ENCODE measurements around the gene SLC32A1. TPM values are rescaled to one million over a fixed set of nuclear protein-coding genes. Genes with fewer than 3 reads are reported as not detected.

Gene SLC32A1
- total and polyA plus RNA-seq, 10 donors = not detected

DNA sequence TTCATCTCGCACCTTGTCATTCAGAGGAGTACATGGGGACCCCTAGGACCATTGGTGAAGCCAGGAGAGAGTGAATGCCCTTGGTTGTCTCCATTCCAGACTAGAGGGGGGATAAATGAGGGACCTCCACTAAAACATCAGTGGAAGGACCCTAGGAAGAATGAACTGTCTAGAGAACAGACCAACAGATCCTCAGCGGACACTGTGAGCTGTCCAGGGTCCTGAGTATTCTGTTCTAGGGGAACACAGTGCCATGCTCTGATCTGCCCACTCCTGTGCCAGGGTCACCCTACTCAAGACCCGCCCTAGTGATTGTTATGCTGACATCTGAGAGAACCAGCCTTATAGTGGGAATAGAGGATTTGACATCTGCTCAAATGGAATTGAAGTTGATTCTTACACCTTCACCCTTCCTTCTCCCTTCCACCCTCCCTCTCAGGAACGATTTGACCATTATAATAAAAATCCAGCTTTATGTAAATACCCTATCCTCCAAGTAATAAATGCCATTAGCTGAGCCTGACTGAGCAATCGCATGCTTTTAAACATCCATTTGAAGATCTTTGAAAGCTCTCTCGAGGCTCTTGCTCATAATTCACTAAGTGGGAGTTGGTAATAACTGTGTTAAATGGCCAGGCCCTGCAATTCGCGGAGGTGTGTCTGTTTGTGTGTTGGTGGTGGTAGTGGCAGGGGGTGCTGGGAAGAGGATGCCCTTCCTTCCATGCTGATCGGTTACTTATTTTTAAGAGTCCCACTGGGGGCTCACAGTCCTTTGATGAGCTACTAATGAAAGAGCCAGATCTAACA lies 43.6 kb upstream of the SLC32A1 start:
- no peak overlapping the region for H3K27ac ChIP-seq
- TF ChIP-seq POLR2A (IDR thresholded peaks at IDR 0.05) = no peak
- no peak for TF ChIP-seq POLR2AphosphoS5 (IDR thresholded peaks at IDR 0.05)
- TF ChIP-seq, protein P1, sequence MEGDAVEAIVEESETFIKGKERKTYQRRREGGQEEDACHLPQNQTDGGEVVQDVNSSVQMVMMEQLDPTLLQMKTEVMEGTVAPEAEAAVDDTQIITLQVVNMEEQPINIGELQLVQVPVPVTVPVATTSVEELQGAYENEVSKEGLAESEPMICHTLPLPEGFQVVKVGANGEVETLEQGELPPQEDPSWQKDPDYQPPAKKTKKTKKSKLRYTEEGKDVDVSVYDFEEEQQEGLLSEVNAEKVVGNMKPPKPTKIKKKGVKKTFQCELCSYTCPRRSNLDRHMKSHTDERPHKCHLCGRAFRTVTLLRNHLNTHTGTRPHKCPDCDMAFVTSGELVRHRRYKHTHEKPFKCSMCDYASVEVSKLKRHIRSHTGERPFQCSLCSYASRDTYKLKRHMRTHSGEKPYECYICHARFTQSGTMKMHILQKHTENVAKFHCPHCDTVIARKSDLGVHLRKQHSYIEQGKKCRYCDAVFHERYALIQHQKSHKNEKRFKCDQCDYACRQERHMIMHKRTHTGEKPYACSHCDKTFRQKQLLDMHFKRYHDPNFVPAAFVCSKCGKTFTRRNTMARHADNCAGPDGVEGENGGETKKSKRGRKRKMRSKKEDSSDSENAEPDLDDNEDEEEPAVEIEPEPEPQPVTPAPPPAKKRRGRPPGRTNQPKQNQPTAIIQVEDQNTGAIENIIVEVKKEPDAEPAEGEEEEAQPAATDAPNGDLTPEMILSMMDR (IDR thresholded peaks at IDR 0.05 in 8 of 11, conservative IDR thresholded peaks at IDR 0.05 in 3 of 11) = no peak
- no peak for DNase-seq
- H3K27me3 ChIP-seq (replicated peaks in 1 of 7) = peaks cover 0 to 55% (median 5%) of the 10 kb centered on the region in 7 donors
- no peaks in the 10 kb centered on the region for H3K36me3 ChIP-seq
- H3K9me3 ChIP-seq = no peaks in the 10 kb centered on the region
- intact Hi-C loops (cut with DNase I; ENCODE audit: low total_unique reads) = no loop called here
- H3K4me3 ChIP-seq = no peak overlapping the region
- no peaks in the 10 kb centered on the region for H3K4me1 ChIP-seq
- WGBS, 5 donors = 35 to 50% (median 43%) methylated on average over 9 of the region's 9 CpGs

DNA sequence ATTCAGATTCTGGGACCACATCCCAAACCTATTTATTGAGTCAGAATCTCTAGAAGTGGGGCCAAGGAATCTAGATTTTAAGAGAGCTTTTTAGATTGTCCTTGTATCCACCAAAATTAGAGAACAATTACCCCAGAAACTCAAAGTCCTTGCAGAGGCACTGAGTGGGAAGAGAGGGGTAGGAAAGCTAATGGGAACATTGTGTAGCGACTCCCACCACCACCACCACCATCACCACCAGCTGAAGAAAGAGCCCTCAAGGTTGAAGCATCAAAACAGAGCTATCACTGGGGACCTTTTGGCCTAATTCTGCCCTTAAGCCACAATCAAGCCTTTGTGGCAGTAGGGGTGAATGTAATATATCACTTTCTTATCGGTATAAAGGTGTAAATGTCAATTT lies 39.0 kb upstream of the SLC32A1 start:
- no peak overlapping the region for H3K27ac ChIP-seq
- 43 to 85% (median 65%) methylated on average over 2 of the region's 2 CpGs for WGBS, 5 donors
- no peaks in the 10 kb centered on the region for H3K36me3 ChIP-seq
- H3K4me1 ChIP-seq = no peaks in the 10 kb centered on the region
- peaks cover 0 to 92% (median 5%) of the 10 kb centered on the region in 7 donors for H3K27me3 ChIP-seq (replicated peaks in 1 of 7)
- no peak for DNase-seq
- H3K9me3 ChIP-seq = no peaks in the 10 kb centered on the region
- H3K4me3 ChIP-seq = no peak overlapping the region
- TF ChIP-seq POLR2AphosphoS5 (IDR thresholded peaks at IDR 0.05) = no peak
- intact Hi-C loops (cut with DNase I; ENCODE audit: low total_unique reads) = no loop called here

DNA sequence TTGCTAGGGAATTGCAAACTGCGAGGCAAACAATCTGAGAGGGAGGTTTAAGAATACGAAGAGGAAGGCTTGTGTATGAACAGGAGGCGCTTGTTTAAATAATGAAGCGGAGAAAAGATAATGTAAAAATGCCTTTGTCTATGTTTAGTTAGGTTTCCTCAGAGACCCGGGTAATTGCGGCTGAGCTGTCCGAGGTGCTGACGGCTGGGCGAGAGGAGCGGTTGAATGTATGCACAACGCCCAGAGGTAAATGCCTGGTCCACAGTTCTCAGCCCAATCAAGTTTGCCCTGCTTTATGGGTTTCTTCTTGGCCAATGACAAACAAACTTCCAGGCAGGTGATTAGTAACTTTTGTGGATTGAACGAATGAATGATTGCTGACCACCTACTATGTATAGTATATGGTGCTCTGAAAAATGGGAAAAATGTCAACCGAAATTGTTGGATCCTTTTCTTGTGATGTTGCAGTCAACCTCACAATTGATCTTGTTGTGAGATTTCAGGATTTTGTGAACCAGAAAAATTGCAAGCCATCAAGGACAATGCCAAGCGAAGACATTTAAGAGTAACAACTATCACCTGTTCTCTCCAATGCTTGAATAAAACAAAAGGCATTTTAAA lies 38.3 kb upstream of the SLC32A1 start:
- WGBS, 5 donors = 13 to 15% (median 13%) methylated on average over 14 of the region's 14 CpGs

DNA sequence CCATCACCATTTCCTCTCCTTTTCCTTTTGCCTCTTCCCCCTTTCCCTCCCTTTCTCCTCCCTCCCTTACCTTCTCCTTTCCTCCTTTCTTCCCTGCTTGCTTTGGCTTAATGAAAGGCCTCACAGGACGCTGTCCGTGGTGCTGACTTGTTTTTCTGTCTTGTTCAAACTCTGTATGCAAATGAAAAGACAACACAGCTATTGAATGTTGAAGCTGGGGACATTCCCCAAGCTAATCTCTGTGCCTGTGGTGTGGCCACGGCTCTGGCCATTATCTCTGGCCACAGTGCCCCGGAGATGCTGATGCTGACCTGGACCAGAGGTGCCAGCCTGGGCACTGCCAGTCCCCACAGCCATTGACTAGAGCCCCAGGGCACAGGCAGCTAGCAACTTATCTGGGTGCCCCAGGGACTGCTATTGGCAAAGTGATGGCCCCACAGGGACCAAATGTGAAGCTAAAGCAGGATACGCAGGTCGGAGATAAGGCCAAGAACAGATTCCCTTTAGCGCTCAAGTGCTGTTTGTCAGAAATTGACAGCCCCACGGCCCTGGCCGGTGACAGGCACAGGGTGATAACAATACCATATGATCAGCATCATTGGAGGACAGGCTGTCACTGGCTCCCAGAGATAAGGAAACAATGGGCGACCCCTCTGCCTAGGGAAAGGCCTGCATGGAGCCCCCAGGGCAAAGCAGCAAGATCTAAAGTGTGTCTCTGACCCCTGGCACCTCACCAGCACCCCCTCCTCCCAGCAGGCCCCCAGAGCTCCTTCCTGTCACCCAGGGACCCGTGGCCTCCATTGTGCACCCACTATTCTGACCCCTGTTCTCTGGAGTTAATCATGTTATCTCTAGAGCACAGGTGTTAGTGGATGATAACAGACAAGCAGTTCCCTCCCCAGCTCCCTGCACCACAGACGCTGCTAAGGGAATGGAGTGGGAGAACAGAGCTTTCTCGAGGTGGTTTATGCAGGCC lies 31.6 kb upstream of the SLC32A1 start:
- Histone ChIP-seq H3K27ac (no peak overlapping the region), H3K4me3 (no peak overlapping the region), H3K9me3 (no peaks in the 10 kb centered on the region), H3K27me3 (replicated peaks in 1 of 7) (peaks cover 0 to 64% (median 0%) of the 10 kb centered on the region in 7 donors), H3K4me1 (no peaks in the 10 kb centered on the region), H3K36me3 (no peaks in the 10 kb centered on the region)
- TF ChIP-seq POLR2AphosphoS5 (IDR thresholded peaks at IDR 0.05) (no peak), POLR2A (IDR thresholded peaks at IDR 0.05) (no peak)
- TF ChIP-seq, protein P1 (IDR thresholded peaks at IDR 0.05 in 8 of 11, conservative IDR thresholded peaks at IDR 0.05 in 3 of 11) = no peak
- 19 to 24% (median 21%) methylated on average over 11 to 13 of the region's 13 CpGs for WGBS, 5 donors
- no peak for DNase-seq
- intact Hi-C loops (cut with DNase I; ENCODE audit: low total_unique reads) = no loop called here

More for the DNA sequence above, 38.3 kb upstream of the SLC32A1 start:
- no peak overlapping the region for H3K4me3 ChIP-seq
- H3K27me3 ChIP-seq (replicated peaks in 1 of 7) = peaks cover 0 to 91% (median 5%) of the 10 kb centered on the region in 7 donors
- no peaks in the 10 kb centered on the region for H3K36me3 ChIP-seq
- no peaks in the 10 kb centered on the region for H3K4me1 ChIP-seq
- TF ChIP-seq POLR2A (IDR thresholded peaks at IDR 0.05) (no peak), POLR2AphosphoS5 (IDR thresholded peaks at IDR 0.05) (no peak)
- TF ChIP-seq, protein P1 (IDR thresholded peaks at IDR 0.05 in 8 of 11, conservative IDR thresholded peaks at IDR 0.05 in 3 of 11) = no peak
- no peak overlapping the region for H3K27ac ChIP-seq
- no peaks in the 10 kb centered on the region for H3K9me3 ChIP-seq
- intact Hi-C loops (cut with DNase I; ENCODE audit: low total_unique reads) = no loop called here
- no peak for DNase-seq

Data from spleen (tissue), 11 donors.